ENCODE results near the gene PTBP1.

DNA sequence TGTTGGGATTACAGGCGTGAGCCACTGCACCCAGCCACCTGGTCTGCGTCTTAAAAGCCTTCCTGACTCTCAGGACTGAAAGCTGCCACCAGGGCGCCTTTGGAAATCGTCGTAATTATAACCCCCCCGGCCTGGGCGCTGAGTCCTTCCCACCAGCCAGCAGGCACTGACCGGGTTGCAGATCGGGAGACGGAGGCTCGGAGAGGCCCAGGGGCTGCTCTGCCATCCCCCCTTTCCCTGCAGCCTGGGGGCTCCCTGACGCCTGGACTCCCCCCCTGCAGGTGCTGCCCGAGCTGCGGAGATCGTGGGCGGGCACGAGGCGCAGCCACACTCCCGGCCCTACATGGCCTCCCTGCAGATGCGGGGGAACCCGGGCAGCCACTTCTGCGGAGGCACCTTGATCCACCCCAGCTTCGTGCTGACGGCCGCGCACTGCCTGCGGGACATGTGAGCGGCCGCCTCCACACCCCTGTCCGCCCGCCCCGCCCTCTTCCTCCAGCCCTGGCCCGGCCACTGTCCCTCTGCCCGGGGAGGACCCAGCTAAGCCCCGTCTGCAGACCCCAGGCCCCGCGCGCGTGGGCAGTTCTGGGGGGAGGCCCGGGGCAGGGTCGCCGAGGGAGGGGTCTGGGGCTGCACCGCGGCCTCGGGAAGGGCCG, 46.1 kb downstream of the PTBP1 start:
- TF ChIP-seq, protein P1, sequence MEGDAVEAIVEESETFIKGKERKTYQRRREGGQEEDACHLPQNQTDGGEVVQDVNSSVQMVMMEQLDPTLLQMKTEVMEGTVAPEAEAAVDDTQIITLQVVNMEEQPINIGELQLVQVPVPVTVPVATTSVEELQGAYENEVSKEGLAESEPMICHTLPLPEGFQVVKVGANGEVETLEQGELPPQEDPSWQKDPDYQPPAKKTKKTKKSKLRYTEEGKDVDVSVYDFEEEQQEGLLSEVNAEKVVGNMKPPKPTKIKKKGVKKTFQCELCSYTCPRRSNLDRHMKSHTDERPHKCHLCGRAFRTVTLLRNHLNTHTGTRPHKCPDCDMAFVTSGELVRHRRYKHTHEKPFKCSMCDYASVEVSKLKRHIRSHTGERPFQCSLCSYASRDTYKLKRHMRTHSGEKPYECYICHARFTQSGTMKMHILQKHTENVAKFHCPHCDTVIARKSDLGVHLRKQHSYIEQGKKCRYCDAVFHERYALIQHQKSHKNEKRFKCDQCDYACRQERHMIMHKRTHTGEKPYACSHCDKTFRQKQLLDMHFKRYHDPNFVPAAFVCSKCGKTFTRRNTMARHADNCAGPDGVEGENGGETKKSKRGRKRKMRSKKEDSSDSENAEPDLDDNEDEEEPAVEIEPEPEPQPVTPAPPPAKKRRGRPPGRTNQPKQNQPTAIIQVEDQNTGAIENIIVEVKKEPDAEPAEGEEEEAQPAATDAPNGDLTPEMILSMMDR (IDR thresholded peaks at IDR 0.05) = peak; percentile 15
- TF ChIP-seq EZH2phosphoT487 (IDR thresholded peaks at IDR 0.05) = no peak

Data from neural progenitor cell (in vitro differentiated cells).